Uterus (tissue), 4 donors: ENCODE data around the gene COLEC11. TPM values are rescaled to one million over a fixed set of nuclear protein-coding genes. Genes with fewer than 3 reads are reported as not detected.

Experiments used
- DNase-seq, 2 donors: peaks; one replicate each; pipeline ENCODE4 v3.0.0-alpha.2; 2019 to 2020
- H3K27ac ChIP-seq, 2 donors: fragments of 200-600 bp; sonication (generic); 1 replicate in 1 of 2; 2 replicates in 1 of 2; pipeline ENCODE4 v1.5.1; 2016 to 2018
- H3K27me3 ChIP-seq, 2 donors: fragments of 200-600 bp; sonication (generic); one replicate each; pipeline ENCODE4 v1.5.1; 2018 to 2019; ENCODE audit warnings: control low read depth in 1 of 2
- H3K36me3 ChIP-seq, 2 donors: fragments of 200-600 bp; sonication (generic); one replicate each; pipeline ENCODE4 v1.5.1; 2019; ENCODE audit warnings: control low read depth in 1 of 2
- H3K4me1 ChIP-seq, 2 donors: fragments of 200-600 bp; sonication (generic); one replicate each; pipeline ENCODE4 v1.5.1; 2018 to 2019; ENCODE audit warnings: control low read depth in 1 of 2
- H3K4me3 ChIP-seq, 2 donors: fragments of 200-600 bp; sonication (generic); 1 replicate in 1 of 2; 2 replicates in 1 of 2; pipeline ENCODE4 v1.5.1; 2018 to 2019; ENCODE audit warnings: mild to moderate bottlenecking in 1 of 2
- H3K9me3 ChIP-seq, 2 donors: fragments of 200-600 bp; sonication (generic); one replicate each; pipeline ENCODE4 v1.5.1; 2019; ENCODE audit warnings: control low read depth in 1 of 2
- CTCF ChIP-seq, 4 experiments: fragments of 200-600 bp in 2 of 4; fragments of 450-650 bp in 2 of 4; sonication (generic) in 2 of 4; IDR thresholded peaks; one replicate each; pipeline ENCODE4 v1.5.1; 2016 to 2019; ENCODE audit warnings: antibody characterized with exemption in 4 of 4, mild to moderate bottlenecking in 2 of 4, moderate library complexity in 1 of 4
- POLR2A ChIP-seq, 2 donors: fragments of 450-650 bp; IDR thresholded peaks; one replicate each; pipeline ENCODE4 v1.6.1; 2016; ENCODE audit warnings: antibody characterized with exemption in 2 of 2, mild to moderate bottlenecking in 1 of 2, moderate library complexity in 1 of 2
- intact Hi-C: fragments of 100-400 bp; cut with DNase I; formaldehyde crosslinking; loops from one replicate; pipeline ENCODE4 v1.15.1; 2023; ENCODE audit warnings: low total_unique reads
- total RNA-seq, 4 donors: library from RNA; depleted of rRNA in 3 of 4; stranded (reverse); fragments of >200 nt in 3 of 4; gene quantifications; one replicate each; pipeline versions ENCODE4 v1.1.0 to v1.2.4, GENCODE V29; 2014 to 2023
- donor health status: DM: yes; HTN: yes; CAD: no.

Gene COLEC11
- total RNA-seq, 4 donors from 2014 or later: 0.37 to 0.55 TPM; not detected in 2

GRCh38 chr2:3675687-3676086 is 80.8 kb downstream of the COLEC11 start:
- no peak for DNase-seq
- H3K36me3 ChIP-seq: no peaks in the 10 kb centered on the region

GRCh38 chr2:3677436-3677835 is 82.5 kb downstream of the COLEC11 start:
- TF ChIP-seq CTCF (IDR thresholded peaks at IDR 0.05) (no peak), POLR2A (IDR thresholded peaks at IDR 0.05) (no peak)
- H3K4me1 ChIP-seq: no peaks in the 10 kb centered on the region
- no peak for DNase-seq
- no peak overlapping the region for H3K4me3 ChIP-seq
- no peak overlapping the region for H3K27ac ChIP-seq
- H3K9me3 ChIP-seq: no peaks in the 10 kb centered on the region
- no peaks in the 10 kb centered on the region for H3K27me3 ChIP-seq
- no peaks in the 10 kb centered on the region for H3K36me3 ChIP-seq
- intact Hi-C loops: no loop called here

More at GRCh38 chr2:3675687-3676086, 80.8 kb downstream of the COLEC11 start:
- intact Hi-C loops: no loop called here
- Histone ChIP-seq H3K9me3 (no peaks in the 10 kb centered on the region), H3K27ac (no peak overlapping the region), H3K4me1 (no peaks in the 10 kb centered on the region), H3K4me3 (no peak overlapping the region), H3K27me3 (no peaks in the 10 kb centered on the region)
- TF ChIP-seq CTCF (IDR thresholded peaks at IDR 0.05): no peak
- no peak for TF ChIP-seq POLR2A (IDR thresholded peaks at IDR 0.05)

DNA sequence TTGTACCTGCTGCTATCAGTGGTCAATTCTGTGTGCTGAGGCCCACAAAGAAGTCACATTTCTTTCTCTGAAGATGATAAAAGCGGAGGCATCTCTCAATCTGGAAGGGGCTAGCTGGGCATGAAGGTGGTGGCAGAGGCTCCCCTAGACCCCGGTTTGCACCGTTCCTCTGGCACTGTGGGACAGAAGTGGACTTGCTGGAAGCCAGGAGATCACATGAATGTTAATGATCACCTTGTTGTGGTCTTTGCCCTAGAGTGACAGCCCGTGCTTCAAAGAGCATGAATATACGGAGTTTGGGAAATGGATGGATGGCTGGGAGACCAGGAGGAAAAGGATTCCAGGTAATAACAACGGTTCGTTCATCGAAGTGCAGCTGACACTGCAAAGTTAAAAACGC is 83.3 kb downstream of the COLEC11 start:
- H3K27ac ChIP-seq: no peak overlapping the region
- no peaks in the 10 kb centered on the region for H3K36me3 ChIP-seq
- intact Hi-C loops: no loop called here
- H3K4me3 ChIP-seq: no peak overlapping the region
- no peak for DNase-seq
- no peaks in the 10 kb centered on the region for H3K4me1 ChIP-seq
- H3K27me3 ChIP-seq: no peaks in the 10 kb centered on the region
- H3K9me3 ChIP-seq: no peaks in the 10 kb centered on the region
- no peak for TF ChIP-seq CTCF (IDR thresholded peaks at IDR 0.05)
- TF ChIP-seq POLR2A (IDR thresholded peaks at IDR 0.05): no peak

GRCh38 chr2:3679180-3679579 is 84.3 kb downstream of the COLEC11 start:
- DNase-seq: no peak
- TF ChIP-seq CTCF (IDR thresholded peaks at IDR 0.05): no peak
- Histone ChIP-seq H3K4me3 (no peak overlapping the region), H3K27me3 (no peaks in the 10 kb centered on the region), H3K9me3 (no peaks in the 10 kb centered on the region), H3K4me1 (no peaks in the 10 kb centered on the region), H3K36me3 (no peaks in the 10 kb centered on the region), H3K27ac (no peak overlapping the region)
- intact Hi-C loops: no loop called here

DNA sequence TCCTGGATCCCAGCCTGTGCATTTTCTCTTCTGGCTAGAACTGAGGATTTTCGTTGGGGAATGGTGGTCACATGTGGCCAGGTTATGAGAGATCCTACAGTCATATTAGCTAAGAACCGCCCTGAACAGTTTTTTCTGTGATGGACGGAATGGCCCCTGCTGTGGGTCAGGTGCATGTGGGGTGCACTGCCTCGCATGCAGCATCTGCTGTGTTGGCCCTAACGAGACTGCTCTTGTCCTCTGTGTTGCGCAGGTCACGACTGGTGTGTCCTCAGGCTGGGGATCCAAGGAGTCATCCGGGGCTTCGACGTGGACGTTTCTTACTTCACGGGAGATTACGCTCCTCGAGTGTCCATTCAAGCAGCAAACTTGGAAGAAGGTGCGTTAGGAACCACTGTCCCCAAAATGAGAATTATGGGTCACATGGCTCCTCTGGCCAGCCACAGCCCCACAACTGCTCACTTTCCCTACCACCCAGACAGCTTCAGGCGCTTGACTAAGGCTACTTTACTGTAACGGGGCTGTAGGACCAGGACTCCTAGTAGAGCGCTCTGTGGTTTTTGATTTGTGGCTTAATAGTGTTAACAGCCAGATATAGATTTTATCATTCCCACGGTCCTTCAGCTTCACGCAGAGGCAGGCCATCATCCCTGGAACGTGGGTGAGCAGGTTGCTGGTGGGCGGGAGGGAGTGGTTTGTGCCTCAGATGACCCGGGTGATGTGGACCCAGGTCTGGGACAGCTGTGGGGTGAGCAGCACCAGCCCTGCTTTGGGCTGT is 84.9 kb downstream of the COLEC11 start:
- intact Hi-C loops: no loop called here
- no peak for DNase-seq
- no peaks in the 10 kb centered on the region for H3K27me3 ChIP-seq
- TF ChIP-seq CTCF (IDR thresholded peaks at IDR 0.05) (no peak), POLR2A (IDR thresholded peaks at IDR 0.05) (no peak)
- H3K27ac ChIP-seq: no peak overlapping the region
- no peaks in the 10 kb centered on the region for H3K36me3 ChIP-seq
- H3K4me1 ChIP-seq: no peaks in the 10 kb centered on the region
- no peaks in the 10 kb centered on the region for H3K9me3 ChIP-seq
- H3K4me3 ChIP-seq: no peak overlapping the region
